ENCODE results near the gene OR2AT4. TPM values are rescaled to one million over a fixed set of nuclear protein-coding genes. Genes with fewer than 3 reads are reported as not detected.

The OR2AT4 gene
- total and polyA plus RNA-seq, 2 of the 4 experiments (the other 2 are of a cell fraction), result not detected

GRCh38 chr11:75084883-75085282, 11.8 kb downstream of the OR2AT4 start:
- Histone ChIP-seq H3K4ac (ENCODE audit: low read depth, low read length) (no peak overlapping the region), H2BK120ac (ENCODE audit: low read depth, low read length) (no peak overlapping the region), H2AK5ac (ENCODE audit: low read depth, low read length) (no peak overlapping the region), H2BK15ac (ENCODE audit: low read depth, low read length) (no peak overlapping the region), H3K4me1 (ENCODE audit: control insufficient read depth, insufficient read depth, low read length) (no peaks in the 10 kb centered on the region), H3K23ac (ENCODE audit: low read depth, low read length) (no peak overlapping the region), H4K8ac (ENCODE audit: low read depth in 2 of 2, low read length in 2 of 2) (no peak overlapping the region), H4K20me1 (ENCODE audit: insufficient read depth, low read length) (no peaks in the 10 kb centered on the region), H3K18ac (ENCODE audit: low read depth, low read length) (no peak overlapping the region), H3K27me3 (ENCODE audit: control insufficient read depth, insufficient read depth, low read length) (peaks cover 15% of the 10 kb centered on the region), H3K27ac (ENCODE audit: insufficient read depth, low read length) (no peak overlapping the region), H2AFZ (replicated peaks; ENCODE audit: low read length, poor library complexity) (no peak overlapping the region), H3K9me1 (ENCODE audit: insufficient read depth, low read length) (no peaks in the 10 kb centered on the region), H3K36me3 (ENCODE audit: control insufficient read depth, insufficient read depth, low read length) (no peaks in the 10 kb centered on the region), H4K91ac (ENCODE audit: insufficient read depth, low read depth, low read length) (no peak overlapping the region), H3K79me1 (ENCODE audit: low read depth in 1 of 2, low read length in 2 of 2) (no peaks in the 10 kb centered on the region), H3K9ac (ENCODE audit: low read depth, low read length) (no peak overlapping the region), H2AK9ac (replicated peaks; ENCODE audit: low read depth, low read length, poor library complexity) (no peak overlapping the region), H3K14ac (replicated peaks; ENCODE audit: low read depth, low read length) (no peak overlapping the region), H3K4me2 (ENCODE audit: low read depth, low read length) (no peak overlapping the region), H3K56ac (ENCODE audit: extremely low read depth, insufficient read depth, low read length) (no peak overlapping the region), H2BK5ac (ENCODE audit: low read depth, low read length, poor library complexity, severe bottlenecking) (no peak overlapping the region), H4K5ac (ENCODE audit: low read depth, low read length) (no peak overlapping the region), H3K4me3 (ENCODE audit: insufficient read depth, low read depth, low read length) (no peak overlapping the region), H2BK20ac (ENCODE audit: low read depth, low read length) (no peak overlapping the region), H3K9me3 (ENCODE audit: control insufficient read depth, insufficient read depth, low read length) (peaks cover 5% of the 10 kb centered on the region; the same call in 1 of the 2 replicates)
- dilution Hi-C loops (cut with HindIII; ENCODE audit: low sequenced_read_pairs, unreplicated experiment), result no loop called here
- DNase-seq, result no peak
- TF ChIP-seq NFE2L2 (IDR thresholded peaks at IDR 0.05; ENCODE audit: low read depth, low read length) (no peak), CHD1 (IDR thresholded peaks at IDR 0.05; ENCODE audit: low read depth, low read length) (no peak), RCOR1 (IDR thresholded peaks at IDR 0.05; ENCODE audit: insufficient replicate concordance, low read length) (no peak), RAD21 (IDR thresholded peaks at IDR 0.05; ENCODE audit: low read length) (no peak), USF2 (IDR thresholded peaks at IDR 0.05; ENCODE audit: low read depth, low read length) (no peak), RFX5 (IDR thresholded peaks at IDR 0.05; ENCODE audit: low read depth, low read length) (no peak)
- TF ChIP-seq, protein P1, sequence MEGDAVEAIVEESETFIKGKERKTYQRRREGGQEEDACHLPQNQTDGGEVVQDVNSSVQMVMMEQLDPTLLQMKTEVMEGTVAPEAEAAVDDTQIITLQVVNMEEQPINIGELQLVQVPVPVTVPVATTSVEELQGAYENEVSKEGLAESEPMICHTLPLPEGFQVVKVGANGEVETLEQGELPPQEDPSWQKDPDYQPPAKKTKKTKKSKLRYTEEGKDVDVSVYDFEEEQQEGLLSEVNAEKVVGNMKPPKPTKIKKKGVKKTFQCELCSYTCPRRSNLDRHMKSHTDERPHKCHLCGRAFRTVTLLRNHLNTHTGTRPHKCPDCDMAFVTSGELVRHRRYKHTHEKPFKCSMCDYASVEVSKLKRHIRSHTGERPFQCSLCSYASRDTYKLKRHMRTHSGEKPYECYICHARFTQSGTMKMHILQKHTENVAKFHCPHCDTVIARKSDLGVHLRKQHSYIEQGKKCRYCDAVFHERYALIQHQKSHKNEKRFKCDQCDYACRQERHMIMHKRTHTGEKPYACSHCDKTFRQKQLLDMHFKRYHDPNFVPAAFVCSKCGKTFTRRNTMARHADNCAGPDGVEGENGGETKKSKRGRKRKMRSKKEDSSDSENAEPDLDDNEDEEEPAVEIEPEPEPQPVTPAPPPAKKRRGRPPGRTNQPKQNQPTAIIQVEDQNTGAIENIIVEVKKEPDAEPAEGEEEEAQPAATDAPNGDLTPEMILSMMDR (conservative IDR thresholded peaks at IDR 0.05; ENCODE audit: low read depth, low read length), result no peak
- ATAC-seq (ENCODE audit: low read depth), result no peak
- ChIA-PET POLR2A (ENCODE audit: unreplicated experiment) (no interaction called here), CTCF (interaction anchor here (1.0 kb wide), 1 partner anchor 10 kb away, joined by 3 read pairs; no protein-coding TSS in a partner anchor)
- intact Hi-C loops (cut with micrococcal nuclease), result no loop called here
- WGBS, 2 experiments (ENCODE audit: extremely low coverage in 2 of 2, insufficient read length in 1 of 2), result no CpG with 5 or more reads among the region's 1 CpG
- BruUV-seq (replicated peaks), result no TSS peak
- in situ Hi-C loops (cut with MboI; ENCODE audit: low sequenced_read_pairs), result no loop called here

Data from IMR-90 (cell line).